Neural progenitor cell (in vitro differentiated cells): Measurements from ENCODE around the gene MYLK. TPM values are rescaled to one million over a fixed set of nuclear protein-coding genes. Genes with fewer than 3 reads are reported as not detected.
"Not testable (repeated sequence)": the region's sequence is repeated elsewhere in the genome, so short reads cannot be mapped to it uniquely, and the experiment has no call there.

Experiments
- DNase-seq: peaks from one replicate; pipeline ENCODE4 v3.0.0-alpha.2; 2016; ENCODE audit warnings: low spot score
- H2AFZ ChIP-seq: fragments of 200-600 bp; sonication (generic); replicated peaks from 2 replicates; pipeline ENCODE4 v1.6.1; 2016; ENCODE audit warnings: antibody characterized with exemption
- H3F3A ChIP-seq: fragments of 200-600 bp; sonication (generic); 2 replicates; pipeline ENCODE4 v1.6.1; 2016; ENCODE audit warnings: antibody characterized with exemption, low read depth
- H3K27ac ChIP-seq: fragments of 200-600 bp; sonication (generic); 2 replicates; pipeline ENCODE4 v1.5.1; 2016; ENCODE audit warnings: mild to moderate bottlenecking
- H3K27me3 ChIP-seq: fragments of 200-600 bp; sonication (generic); 2 replicates; pipeline ENCODE4 v1.6.1; 2016; ENCODE audit warnings: mild to moderate bottlenecking, moderate library complexity
- H3K36me3 ChIP-seq: fragments of 200-600 bp; sonication (generic); 2 replicates; pipeline ENCODE4 v1.5.1; 2016
- H3K4me1 ChIP-seq: fragments of 200-600 bp; sonication (generic); 2 replicates; pipeline ENCODE4 v1.6.1; 2016; ENCODE audit warnings: mixed run types
- H3K4me2 ChIP-seq: fragments of 200-600 bp; sonication (generic); 2 replicates; pipeline ENCODE4 v1.6.1; 2016
- H3K4me3 ChIP-seq: fragments of 200-600 bp; sonication (generic); 2 replicates; pipeline ENCODE4 v1.5.1; 2016
- H3K79me2 ChIP-seq: fragments of 200-600 bp; sonication (generic); 2 replicates; pipeline ENCODE4 v1.6.1; 2016; ENCODE audit warnings: low read depth
- H3K9ac ChIP-seq: fragments of 200-600 bp; sonication (generic); 2 replicates; pipeline ENCODE4 v1.6.1; 2016
- H3K9me3 ChIP-seq: fragments of 200-600 bp; sonication (generic); 2 replicates; pipeline ENCODE4 v1.5.1; 2016; ENCODE audit warnings: low read depth
- H4K20me1 ChIP-seq: fragments of 200-600 bp; sonication (generic); 2 replicates; pipeline ENCODE4 v1.6.1; 2016; ENCODE audit warnings: low read depth
- H3K27ac Mint-ChIP-seq: 3 replicates; pipeline ENCODE4 v1.8.0; 2021; ENCODE audit warnings: mixed read lengths
- H3K27me3 Mint-ChIP-seq: 2 replicates; pipeline ENCODE4 v1.8.0; 2022; ENCODE audit warnings: low read depth, mild to moderate bottlenecking, inconsistent platforms, moderate library complexity, mixed read lengths; ENCODE audit not compliant: insufficient read depth
- H3K36me3 Mint-ChIP-seq: 3 replicates; pipeline ENCODE4 v1.8.0; 2021; ENCODE audit warnings: mixed read lengths
- H3K4me1 Mint-ChIP-seq: 3 replicates; pipeline ENCODE4 v1.8.0; 2021; ENCODE audit warnings: mixed read lengths
- H3K4me3 Mint-ChIP-seq: 3 replicates; pipeline ENCODE4 v1.8.0; 2021; ENCODE audit warnings: mild to moderate bottlenecking, moderate library complexity, mixed read lengths
- H3K9me3 Mint-ChIP-seq: 3 replicates; pipeline ENCODE4 v1.8.0; 2020; ENCODE audit warnings: mixed read lengths
- EZH2 ChIP-seq: fragments of 200-600 bp; sonication (generic); IDR thresholded peaks from 2 replicates; pipeline ENCODE4 v1.6.1; 2017; ENCODE audit warnings: antibody characterized with exemption, mild to moderate bottlenecking, moderate library complexity
- EZH2phosphoT487 ChIP-seq: fragments of 200-600 bp; sonication (generic); IDR thresholded peaks from 2 replicates; pipeline ENCODE4 v1.6.1; 2017; ENCODE audit warnings: antibody characterized with exemption
- total RNA-seq: library from RNA; depleted of rRNA; stranded (reverse); fragments of >200 nt; gene quantifications from 2 replicates; pipeline ENCODE4 v1.2.3, GENCODE V29; 2015; ENCODE audit warnings: low replicate concordance
- TF ChIP-seq, protein P1 (sequence below): fragments of 200-600 bp; sonication (generic); IDR thresholded peaks from 2 replicates; pipeline ENCODE4 v1.5.1; 2017; ENCODE audit warnings: antibody characterized with exemption, mild to moderate bottlenecking

Gene MYLK
- total RNA-seq, 1 donor from 2014 or later, result 28.4 TPM

DNA sequence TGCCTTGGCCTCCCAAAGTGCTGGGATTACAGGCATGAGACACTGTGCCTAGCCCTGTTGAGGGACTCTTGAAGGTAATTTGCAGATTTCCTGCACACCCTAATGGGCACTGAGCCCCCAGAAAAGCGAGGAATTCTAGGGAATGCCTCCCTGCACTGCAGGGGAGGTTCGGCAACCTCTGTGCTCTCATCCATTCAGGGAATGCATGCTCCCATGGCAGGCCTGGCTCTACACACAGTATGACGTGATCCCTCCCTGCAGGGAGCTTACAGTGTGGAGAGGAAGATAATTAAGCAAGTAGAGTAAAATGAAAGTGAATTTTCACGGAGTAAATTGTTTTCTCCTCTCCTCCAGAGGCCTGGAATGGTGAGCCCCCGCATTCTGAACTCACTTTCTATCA lies 166.0 kb downstream of the MYLK start:
- TF ChIP-seq EZH2phosphoT487, result no peak
- TF ChIP-seq, protein P1, sequence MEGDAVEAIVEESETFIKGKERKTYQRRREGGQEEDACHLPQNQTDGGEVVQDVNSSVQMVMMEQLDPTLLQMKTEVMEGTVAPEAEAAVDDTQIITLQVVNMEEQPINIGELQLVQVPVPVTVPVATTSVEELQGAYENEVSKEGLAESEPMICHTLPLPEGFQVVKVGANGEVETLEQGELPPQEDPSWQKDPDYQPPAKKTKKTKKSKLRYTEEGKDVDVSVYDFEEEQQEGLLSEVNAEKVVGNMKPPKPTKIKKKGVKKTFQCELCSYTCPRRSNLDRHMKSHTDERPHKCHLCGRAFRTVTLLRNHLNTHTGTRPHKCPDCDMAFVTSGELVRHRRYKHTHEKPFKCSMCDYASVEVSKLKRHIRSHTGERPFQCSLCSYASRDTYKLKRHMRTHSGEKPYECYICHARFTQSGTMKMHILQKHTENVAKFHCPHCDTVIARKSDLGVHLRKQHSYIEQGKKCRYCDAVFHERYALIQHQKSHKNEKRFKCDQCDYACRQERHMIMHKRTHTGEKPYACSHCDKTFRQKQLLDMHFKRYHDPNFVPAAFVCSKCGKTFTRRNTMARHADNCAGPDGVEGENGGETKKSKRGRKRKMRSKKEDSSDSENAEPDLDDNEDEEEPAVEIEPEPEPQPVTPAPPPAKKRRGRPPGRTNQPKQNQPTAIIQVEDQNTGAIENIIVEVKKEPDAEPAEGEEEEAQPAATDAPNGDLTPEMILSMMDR, result no peak
- no peak for TF ChIP-seq EZH2
- DNase-seq, result no peak

DNA sequence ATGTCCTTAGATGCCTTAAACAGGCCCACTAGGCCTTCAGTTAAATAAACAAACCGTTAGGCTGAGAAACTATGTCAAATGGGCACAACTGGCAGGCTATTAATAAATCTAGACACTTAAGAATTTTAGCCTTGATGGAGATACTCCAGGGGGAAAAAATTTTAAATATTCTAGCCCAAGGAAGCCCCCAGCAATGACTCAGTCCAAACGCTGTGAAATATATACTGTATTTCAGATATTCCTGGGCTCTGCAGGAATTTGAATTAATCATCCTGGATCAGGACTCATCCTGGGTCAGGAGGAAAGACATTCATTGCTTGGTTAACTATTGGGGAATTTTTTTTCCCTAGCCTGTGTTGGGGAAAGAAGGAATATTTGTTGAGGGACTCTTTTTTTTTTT lies 166.7 kb downstream of the MYLK start:
- H3K9me3 Mint-ChIP-seq, H3K4me1 ChIP-seq, H3K27ac Mint-ChIP-seq, H2AFZ ChIP-seq, H3K4me2 ChIP-seq, H3K4me3 ChIP-seq, H3K9me3 ChIP-seq, H3K36me3 ChIP-seq, H3K27me3 ChIP-seq, H3K79me2 ChIP-seq, H3K27me3 Mint-ChIP-seq, H4K20me1 ChIP-seq, H3K4me3 Mint-ChIP-seq, DNase-seq, H3K9ac ChIP-seq, H3F3A ChIP-seq, H3K27ac ChIP-seq: not testable (repeated sequence)
- peaks cover 15% of the 10 kb centered on the region for H3K36me3 Mint-ChIP-seq
- peaks cover 42% of the 10 kb centered on the region for H3K4me1 Mint-ChIP-seq

More for the DNA sequence above, 166.0 kb downstream of the MYLK start:
- Histone ChIP-seq H3K4me3 (no peak overlapping the region), H3K27me3 (no peaks in the 10 kb centered on the region), H3K79me2 (no peaks in the 10 kb centered on the region), H3K36me3 (no peaks in the 10 kb centered on the region), H3K4me1 (peaks cover 6% of the 10 kb centered on the region), H2AFZ (no peak overlapping the region), H3K9me3 (no peaks in the 10 kb centered on the region), H4K20me1 (no peaks in the 10 kb centered on the region), H3K9ac (no peak overlapping the region), H3F3A (peaks cover 3% of the 10 kb centered on the region), H3K4me2 (no peak overlapping the region), H3K27ac (no peak overlapping the region)
- Mint-ChIP-seq H3K4me3 (no peak overlapping the region), H3K27me3 (no peaks in the 10 kb centered on the region), H3K27ac (peak overlapping the region; percentile 69), H3K4me1 (peaks cover 43% of the 10 kb centered on the region), H3K36me3 (peaks cover 9% of the 10 kb centered on the region), H3K9me3 (no peaks in the 10 kb centered on the region)

GRCh38 chr3:123716411-123716810 lies 167.7 kb downstream of the MYLK start:
- H3K79me2 ChIP-seq, result no peaks in the 10 kb centered on the region
- H4K20me1 ChIP-seq, result no peaks in the 10 kb centered on the region
- DNase-seq, result no peak
- H3K4me1 ChIP-seq, result peaks cover 6% of the 10 kb centered on the region
- H3K4me3 ChIP-seq, result no peak overlapping the region
- H3K9me3 Mint-ChIP-seq, result no peaks in the 10 kb centered on the region
- H3K9me3 ChIP-seq, result no peaks in the 10 kb centered on the region
- TF ChIP-seq, protein P1, result no peak
- no peak for TF ChIP-seq EZH2
- no peak for TF ChIP-seq EZH2phosphoT487
- no peak overlapping the region for H3K27ac ChIP-seq
- H3F3A ChIP-seq, result peaks cover 3% of the 10 kb centered on the region
- peaks cover 17% of the 10 kb centered on the region for H3K36me3 Mint-ChIP-seq
- H3K4me2 ChIP-seq, result no peak overlapping the region
- H2AFZ ChIP-seq, result no peak overlapping the region
- H3K27me3 ChIP-seq, result no peaks in the 10 kb centered on the region
- no peak overlapping the region for H3K9ac ChIP-seq
- no peaks in the 10 kb centered on the region for H3K27me3 Mint-ChIP-seq
- H3K36me3 ChIP-seq, result no peaks in the 10 kb centered on the region
- H3K4me1 Mint-ChIP-seq, result peaks cover 39% of the 10 kb centered on the region
- H3K27ac Mint-ChIP-seq, result peak overlapping the region; percentile 60
- H3K4me3 Mint-ChIP-seq, result no peak overlapping the region

- Mint-ChIP-seq H3K27me3 (no peaks in the 10 kb centered on the region), H3K27ac (no peak overlapping the region), H3K4me3 (no peak overlapping the region), H3K4me1 (peaks cover 12% of the 10 kb centered on the region), H3K9me3 (no peaks in the 10 kb centered on the region), H3K36me3 (peaks cover 24% of the 10 kb centered on the region)
- Histone ChIP-seq H3K9ac (no peak overlapping the region), H3K27me3 (no peaks in the 10 kb centered on the region), H4K20me1 (no peaks in the 10 kb centered on the region), H3K27ac (no peak overlapping the region), H3K36me3 (no peaks in the 10 kb centered on the region), H3K4me2 (no peak overlapping the region), H2AFZ (no peak overlapping the region), H3F3A (no peaks in the 10 kb centered on the region), H3K4me3 (no peak overlapping the region), H3K9me3 (no peaks in the 10 kb centered on the region), H3K79me2 (no peaks in the 10 kb centered on the region), H3K4me1 (peaks cover 6% of the 10 kb centered on the region)
- no peak for TF ChIP-seq EZH2phosphoT487
- no peak for TF ChIP-seq EZH2
- TF ChIP-seq, protein P1, result no peak
- DNase-seq, result no peak
Measured at GRCh38 chr3:123713211-123713610, 170.9 kb downstream of the MYLK start.
